NCI-H2171 treated with DMSO at 0.1 percent for 48 hours (cell line): Measurements from ENCODE around the gene CCL2.

Experiments
- DNase-seq: peaks from one replicate; lab custom pipeline; 2025; lab: John Stamatoyannopoulos, UW

The CCL2 gene

DNA sequence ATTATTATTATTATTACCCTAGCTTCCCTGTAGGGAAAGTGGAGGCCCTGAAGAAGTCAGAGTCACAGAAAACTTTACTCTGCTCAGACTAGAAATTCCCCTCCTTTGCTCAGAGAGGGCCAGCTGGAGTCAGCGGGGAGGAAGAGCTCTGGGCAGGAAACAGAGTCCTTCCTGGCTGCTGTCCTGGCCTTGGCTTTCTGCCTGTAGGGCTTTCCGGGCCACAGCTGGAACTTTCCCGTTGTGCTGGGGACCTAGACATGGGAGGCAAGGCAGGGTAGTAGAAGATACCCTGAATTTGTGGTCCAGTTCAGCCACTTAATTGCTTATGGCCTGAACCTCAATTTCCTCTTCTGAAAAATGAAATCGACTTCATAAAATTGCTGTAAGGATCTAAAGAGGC, 14.0 kb upstream of the CCL2 start:
- no peak for DNase-seq

DNA sequence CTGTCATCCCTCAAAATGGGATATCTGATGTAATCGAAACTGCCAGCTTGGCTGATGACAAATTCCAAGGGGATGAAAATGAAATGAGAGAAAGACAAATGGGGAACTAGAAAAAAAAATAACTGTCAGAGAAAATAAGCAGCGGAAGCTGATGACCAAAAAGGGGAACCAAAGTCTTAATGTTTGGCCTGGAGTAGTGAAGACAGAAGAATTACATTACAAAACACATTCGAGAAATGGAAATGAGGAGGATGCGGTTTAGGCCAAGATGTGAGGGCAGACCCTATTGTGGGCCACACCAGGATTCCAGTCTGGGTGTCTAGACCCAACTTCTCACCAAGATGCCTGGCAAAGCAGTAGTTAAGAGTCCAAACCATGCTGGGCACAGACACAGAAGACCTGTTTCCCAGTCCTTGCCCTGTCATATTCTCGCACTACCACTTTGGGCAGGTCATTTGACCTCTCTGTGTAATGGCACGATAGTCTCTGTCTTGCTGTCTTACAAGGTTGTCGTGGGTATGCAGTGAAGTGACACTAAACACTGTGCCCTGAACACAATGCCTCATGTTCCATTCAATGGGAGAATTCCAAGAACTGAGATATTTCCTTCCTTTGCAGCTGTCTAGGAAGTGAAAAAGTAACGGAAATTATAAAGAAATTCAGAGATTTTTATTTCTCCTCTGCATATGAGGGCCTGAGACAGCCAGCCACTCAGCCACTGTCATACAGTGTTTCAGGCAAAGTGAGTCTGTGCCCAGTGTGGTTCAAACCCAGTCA, 12.3 kb upstream of the CCL2 start:
- DNase-seq: no peak

DNA sequence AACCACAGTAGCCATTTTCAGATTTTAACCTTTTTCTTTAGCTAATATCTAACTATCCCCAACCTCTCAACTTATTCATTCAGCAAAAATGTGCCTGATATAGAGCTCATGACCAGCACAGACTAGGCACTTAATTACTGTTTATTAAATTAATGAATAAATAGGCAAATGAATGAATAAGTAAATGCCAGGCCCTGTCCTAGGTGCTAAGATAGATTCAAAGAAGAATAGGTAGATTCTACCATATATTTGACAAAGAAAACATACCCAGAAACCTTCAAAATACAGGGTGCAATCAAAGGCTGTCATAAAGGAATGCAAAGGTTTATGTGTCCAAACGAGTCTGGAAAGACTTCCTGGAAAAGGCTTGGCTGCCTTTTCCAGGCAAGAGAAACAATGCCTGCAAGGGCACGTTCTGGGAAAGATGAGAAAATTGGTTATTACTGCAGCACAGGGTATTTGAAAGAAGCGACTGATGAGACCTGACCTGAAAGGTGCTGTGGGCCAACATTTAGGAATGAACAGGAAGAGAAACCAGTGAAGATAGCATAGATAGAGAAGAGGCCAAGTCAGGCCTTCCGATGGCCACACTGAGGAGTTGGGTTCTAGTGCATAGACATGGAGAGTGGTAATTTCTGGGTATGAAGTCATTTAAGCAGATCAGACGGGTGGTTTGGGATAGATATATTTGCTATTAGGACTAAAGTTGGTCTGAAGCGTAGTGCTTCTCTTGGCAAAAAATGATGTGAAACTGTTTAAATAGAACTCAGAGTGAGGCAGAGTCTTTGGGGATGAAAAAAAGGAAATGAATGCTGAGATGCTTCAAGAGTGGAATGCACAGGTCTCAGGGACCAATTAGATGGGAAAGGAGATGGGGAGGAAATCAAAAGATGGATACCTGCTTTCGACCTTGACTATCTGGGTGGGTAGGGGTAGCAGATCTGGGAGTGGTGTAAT, 11.4 kb upstream of the CCL2 start:
- DNase-seq: no peak

DNA sequence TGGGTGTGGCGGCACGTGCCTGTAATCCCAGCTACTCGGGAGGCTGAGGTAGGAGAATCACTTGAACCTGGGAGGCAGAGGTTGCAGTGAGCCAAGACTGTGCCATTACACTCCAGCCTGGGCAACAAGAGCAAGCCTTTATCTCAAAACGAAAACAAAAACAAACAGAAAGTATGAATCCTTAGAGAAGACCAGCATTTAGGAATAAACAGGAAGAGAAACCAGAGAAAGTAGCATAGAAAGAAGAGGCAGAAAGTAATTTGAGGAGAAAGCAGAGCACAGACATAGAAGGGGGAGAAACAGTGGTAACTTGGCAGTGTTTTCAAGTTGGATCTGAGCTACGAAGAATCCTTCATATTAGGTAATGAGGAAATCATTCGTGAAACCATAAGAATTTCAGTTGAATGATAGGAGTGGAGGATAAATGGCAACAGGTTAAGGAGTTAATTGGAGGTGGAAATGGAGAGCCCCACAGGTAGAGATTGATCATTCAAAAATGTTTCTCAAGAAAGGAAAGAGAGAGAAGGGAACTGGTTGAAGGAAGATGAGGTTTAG, 9.7 kb upstream of the CCL2 start:
- no peak for DNase-seq

DNA sequence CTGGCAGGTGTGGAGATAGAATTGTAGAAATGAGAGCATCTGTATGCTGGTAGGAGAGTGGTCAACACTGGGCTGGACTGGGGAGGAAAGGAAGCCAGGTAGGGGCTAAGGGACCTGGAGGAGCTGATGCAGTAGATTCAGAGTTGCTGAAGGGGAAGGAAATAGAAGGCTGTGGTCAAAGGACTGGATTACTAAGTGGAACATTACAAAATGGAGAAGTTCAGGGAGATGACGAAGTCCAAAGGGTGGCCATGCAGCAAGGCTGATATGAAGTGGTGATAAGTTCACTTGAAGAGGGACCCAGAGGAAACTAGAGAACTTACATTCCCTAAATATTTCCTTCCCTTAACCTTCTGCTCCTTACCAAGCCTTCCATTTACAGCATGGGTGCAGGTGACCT, 8.6 kb upstream of the CCL2 start:
- DNase-seq: no peak

DNA sequence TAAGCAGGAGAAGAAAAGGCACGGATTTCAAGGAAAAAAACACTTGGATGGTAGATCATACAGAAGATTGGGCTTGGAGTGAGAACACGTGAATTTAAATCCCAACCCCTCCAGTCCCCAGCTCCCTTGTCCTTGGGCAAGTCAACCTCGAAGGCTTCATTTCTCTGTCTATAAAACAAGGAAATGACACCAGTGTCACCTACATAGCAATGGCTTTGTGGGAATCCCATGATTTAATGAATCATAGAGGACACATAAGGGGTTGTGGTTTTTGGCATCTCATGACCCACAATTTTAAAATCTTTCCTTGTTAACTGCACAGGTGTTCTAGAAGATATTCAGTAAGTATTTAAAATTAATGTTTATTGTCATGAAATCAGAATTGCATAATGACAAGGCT, 8.2 kb upstream of the CCL2 start:
- no peak for DNase-seq

DNA sequence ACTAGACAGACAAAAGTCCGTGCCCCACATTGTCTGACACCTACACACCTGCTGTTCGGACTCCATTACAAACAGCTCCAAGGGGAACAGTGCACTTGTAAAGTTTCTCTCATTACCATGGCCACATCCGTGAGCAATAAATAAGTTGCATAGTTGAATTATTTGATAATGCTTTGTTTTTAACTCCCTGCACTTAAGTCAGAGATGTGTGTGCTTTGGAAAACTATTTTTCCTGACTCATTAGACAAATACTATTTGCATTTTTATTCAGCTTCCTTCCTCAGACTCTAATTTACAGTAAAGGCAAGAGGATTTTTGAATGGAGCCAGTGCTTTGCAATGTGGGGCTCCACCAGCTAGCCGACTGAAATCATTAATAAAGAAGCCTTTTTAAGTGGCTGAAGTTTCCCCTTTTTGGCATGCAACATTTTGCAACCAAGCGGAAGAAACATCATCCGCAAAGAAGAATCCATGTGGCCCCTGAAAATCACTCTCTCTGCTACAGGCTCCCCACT, 6.5 kb upstream of the CCL2 start:
- no peak for DNase-seq

DNA sequence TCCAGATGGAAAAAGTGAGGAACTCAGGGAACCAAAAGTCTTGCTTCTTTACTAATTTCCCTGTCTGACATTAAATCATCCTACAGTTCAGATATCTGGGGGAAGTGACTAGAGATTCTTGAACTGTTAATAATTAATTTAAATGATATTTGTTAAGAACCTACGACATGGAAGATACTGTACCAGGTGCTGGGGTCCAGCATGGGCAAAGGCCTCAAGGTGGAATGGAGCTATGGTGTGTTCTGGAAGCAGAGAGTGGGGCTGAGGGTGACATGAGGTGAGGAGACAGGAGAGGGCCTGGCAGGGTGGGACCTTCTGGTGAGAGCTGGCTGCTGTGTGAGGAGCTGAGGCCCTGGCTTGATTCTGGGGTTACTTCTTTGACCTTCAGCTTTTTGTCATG, 6.0 kb upstream of the CCL2 start:
- no peak for DNase-seq

DNA sequence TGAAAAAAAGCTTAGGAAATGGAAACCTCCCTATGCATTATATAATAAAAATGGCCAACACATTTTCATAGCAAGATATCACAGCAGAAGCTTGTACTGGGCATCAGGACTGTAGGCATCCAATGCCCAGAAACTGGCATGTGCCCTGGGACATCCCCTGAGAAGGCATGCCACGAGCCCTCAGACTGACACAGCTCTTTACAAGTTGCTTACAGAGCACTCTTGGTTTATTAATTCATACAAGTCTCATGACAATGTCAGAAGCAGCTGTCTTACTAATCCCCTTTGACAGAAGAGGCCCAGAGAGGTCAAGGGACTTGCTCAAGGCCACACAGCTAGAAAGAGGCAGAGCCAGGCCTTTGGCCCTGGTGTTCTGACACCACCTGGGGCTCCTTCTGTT, 5.6 kb upstream of the CCL2 start:
- DNase-seq: no peak

DNA sequence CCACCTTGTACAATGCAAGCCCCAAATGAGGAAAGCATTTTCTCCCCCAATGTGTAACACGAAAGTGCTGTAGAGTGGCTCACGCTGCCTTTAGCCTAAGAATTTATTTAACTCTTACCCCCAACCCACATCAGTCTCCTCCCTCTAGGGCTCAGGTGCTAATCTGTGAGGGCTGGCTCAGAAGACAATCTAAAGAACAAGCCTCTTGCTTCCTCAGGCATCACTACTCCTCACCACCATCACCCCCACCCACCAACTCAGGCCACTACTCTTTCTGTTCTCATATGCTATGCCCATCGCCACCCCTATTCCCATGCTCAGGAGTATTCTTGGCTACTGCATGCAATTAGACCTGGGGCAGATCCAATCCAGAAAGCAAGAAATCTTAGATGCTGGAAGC, 3.9 kb upstream of the CCL2 start:
- no peak for DNase-seq

DNA sequence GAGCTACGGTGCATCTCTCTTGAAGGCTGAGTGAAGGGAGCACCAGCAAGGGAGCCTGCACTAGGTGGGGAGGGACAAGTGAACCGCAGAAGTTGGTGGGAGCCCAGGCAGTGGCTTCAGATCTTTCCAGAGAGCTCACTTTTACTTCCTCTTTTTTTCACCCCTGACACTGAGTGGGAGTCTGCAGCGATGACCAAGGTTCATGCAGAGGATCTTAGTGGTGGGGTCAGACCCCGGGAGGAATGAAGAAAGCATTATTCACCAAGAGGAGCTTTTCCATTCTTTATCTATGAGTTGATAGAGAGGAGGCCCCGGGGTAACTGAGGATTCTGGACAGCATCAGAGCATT, 3.0 kb upstream of the CCL2 start:
- no peak for DNase-seq

DNA sequence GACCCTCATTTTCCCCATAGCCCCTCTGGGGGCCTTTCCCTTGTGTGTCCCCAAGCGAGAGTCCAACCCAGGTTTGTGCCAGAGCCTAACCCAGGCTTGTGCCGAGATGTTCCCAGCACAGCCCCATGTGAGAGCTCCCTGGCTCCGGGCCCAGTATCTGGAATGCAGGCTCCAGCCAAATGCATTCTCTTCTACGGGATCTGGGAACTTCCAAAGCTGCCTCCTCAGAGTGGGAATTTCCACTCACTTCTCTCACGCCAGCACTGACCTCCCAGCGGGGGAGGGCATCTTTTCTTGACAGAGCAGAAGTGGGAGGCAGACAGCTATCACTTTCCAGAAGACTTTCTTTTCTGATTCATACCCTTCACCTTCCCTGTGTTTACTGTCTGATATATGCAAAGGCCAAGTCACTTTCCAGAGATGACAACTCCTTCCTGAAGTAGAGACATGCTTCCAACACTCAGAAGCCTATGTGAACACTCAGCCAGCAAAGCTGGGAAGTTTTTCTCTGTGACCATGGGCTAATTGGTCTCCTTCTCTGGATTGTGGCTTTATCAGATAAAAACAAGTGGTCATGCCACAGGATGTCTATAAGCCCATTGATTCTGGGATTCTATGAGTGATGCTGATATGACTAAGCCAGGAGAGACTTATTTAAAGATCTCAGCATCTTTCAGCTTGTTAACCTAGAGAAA, 2.5 kb upstream of the CCL2 start:
- no peak for DNase-seq

DNA sequence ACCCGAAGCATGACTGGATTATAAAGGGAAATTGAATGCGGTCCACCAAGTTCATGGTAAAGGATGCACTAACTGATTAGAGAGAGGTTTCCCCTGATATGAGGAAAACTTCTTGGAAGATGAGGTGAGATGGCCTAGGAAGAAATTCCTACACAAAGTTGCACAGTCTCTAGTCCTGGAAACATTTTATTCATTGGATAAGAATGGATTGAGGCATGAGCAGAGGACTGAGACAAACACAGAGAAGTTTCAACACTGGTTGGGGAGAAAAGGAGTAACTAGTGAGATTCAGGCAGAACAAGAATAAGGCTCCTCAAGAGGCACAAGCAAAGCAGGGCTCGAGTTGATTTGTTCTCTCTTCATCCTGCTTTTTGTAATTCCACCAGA, 2.0 kb upstream of the CCL2 start:
- no peak for DNase-seq

DNA sequence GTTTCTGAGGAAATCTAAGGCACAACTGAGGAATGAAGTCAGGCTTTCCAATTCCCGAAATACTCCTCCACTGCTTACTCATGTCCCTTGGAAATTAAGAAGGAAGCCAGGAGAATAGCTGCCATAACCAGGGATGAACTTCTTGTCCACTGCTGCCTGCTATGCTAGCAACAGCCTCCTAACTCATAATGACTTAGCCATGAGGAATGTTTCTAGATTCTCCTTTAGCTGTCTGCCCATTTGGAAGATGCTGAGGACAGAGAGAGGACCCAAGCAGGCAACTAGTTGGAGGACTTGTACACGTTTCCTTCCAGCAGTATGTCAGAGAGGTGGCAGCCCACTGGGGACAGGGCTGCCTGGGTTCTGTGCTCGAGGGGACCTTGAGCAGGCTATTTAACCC, 939 bp upstream of the CCL2 start:
- DNase-seq: no peak

DNA sequence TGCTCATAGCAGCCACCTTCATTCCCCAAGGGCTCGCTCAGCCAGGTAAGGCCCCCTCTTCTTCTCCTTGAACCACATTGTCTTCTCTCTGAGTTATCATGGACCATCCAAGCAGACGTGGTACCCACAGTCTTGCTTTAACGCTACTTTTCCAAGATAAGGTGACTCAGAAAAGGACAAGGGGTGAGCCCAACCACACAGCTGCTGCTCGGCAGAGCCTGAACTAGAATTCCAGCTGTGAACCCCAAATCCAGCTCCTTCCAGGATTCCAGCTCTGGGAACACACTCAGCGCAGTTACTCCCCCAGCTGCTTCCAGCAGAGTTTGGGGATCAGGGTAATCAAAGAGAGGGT, 272 bp downstream of the CCL2 start:
- no peak for DNase-seq

DNA sequence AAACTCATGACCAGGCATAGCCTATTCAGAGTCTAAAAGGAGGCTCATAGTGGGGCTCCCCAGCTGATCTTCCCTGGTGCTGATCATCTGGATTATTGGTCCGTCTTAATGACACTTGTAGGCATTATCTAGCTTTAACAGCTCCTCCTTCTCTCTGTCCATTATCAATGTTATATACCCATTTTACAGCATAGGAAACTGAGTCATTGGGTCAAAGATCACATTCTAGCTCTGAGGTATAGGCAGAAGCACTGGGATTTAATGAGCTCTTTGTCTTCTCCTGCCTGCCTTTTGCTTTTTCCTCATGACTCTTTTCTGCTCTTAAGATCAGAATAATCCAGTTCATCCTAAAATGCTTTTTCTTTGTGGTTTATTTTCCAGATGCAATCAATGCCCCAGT, 756 bp downstream of the CCL2 start:
- DNase-seq: no peak

DNA sequence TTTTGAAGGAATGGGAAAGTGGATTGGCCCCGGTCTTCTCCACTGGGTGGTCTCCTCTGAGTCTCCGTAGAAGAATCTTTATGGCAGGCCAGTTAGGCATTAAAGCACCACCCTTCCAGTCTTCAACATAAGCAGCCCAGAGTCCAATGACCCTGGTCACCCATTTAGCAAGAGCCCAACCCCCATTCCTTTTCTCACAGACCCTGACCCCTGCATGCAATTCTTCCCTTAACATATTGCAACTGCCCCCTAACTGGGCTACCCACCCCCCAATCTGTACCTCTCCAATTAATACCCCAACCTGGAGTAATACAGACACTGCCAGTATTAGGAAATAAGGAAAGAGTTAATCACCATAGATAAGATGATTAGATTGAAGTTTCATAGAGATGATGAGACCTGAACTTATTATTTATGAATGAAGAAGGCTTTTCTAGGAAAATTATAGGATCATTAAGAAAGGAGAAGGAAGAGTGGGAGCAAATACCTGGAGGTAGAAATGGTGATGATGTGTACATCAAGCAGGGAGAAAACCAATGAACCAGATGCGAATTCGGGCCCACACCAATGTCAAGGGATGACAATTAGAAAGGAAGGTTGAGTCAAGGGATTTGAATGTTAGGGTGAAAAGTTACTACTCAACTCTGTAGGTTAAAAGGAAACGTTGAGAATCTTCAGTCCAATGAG, 2.4 kb downstream of the CCL2 start:
- no peak for DNase-seq

DNA sequence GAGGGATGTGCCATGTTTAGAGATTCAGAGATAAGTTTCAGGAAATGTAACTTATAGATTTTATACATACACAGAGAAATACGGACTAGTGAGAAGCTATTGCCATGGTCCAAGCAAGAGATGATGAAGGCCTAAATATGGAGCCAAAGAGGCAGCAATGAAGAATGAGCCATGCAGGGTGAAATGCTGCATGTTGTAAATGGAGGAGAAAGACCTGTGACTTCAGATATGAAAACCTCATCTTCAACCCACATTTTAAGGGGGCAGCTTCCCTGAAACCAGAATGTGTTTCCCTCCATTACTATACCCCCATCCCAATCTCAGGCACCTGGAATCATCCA, 2.9 kb downstream of the CCL2 start:
- DNase-seq: no peak

DNA sequence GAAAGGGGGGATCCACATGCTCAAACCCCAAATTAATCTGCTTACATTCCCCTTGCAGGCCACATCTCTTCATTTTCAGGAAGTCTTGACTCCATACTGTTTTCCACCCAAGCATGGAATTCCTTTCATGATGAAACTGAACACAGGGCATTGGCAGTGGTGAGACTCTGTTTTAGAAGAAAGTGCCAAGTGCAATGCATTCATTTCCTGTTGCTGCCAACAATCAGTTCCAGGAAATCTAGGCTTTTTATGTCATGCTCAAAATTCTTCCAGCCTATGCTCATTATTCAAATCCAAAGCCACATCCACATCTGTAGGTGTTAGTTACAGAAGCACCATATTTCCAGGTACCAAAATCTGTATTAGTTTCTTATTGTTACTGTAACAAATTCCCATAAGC, 4.1 kb downstream of the CCL2 start:
- no peak for DNase-seq

DNA sequence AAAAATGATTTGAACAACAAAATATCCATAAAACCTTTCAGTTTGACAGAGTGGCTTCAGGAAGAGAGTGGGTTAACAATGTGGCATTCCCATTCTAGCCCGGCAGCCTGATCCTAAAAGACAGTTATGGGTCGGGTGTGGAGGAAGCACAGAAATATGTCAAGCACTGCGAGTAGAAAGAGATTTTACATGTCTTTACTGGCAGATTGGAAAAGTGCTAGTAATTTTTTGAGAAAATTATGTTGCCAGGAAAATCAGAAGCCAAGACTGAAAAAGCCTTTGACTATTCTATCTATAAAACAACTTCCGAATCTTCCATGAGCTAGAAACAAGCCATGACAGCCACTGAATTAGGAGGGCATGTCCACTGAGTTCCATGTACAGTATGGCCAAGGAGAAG, 5.8 kb downstream of the CCL2 start:
- DNase-seq: no peak

DNA sequence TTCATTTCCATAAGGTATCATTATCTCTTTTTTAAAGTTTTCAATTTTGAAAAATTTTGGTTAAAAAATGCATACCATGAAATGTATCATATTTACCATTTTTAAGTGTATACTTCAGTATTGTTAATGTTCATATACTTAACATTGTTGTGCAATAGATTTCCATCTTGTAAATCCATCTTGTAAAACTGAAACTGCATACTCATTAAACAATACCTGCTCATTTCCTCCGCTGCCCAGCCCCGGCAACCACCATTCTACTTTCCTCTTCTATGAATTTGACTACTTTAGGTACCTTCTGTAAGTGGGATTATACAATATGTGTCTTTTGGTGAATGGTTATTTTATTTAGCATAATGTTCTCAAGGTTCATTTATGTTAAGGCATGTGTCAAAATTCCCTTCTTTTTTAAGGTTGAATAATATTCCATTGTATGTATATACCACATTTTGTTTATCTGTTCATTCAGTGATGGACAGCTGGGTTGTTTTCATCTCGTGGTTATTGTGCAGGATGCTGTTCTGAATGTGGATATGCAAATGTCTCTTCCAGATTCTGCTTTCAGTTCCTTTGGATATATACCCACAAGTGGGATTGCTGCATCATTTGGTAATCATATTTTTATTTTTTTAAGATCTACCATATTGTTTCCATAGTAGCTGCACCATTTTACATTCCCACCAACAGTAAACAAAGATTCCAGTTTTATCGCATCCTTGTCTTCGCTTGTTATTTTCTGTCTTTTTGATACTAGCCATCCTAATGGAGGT, 6.7 kb downstream of the CCL2 start:
- no peak for DNase-seq
